Stimulated activated CD8-positive, alpha-beta memory T cell treated with anti-CD3 and anti-CD28 coated beads, Interleukin-2, amount 100 ng/mL, for 1 hour (primary cell): ENCODE measurements around the gene TGFBR3.
"Not testable (repeated sequence)": the region's sequence is repeated elsewhere in the genome, so short reads cannot be mapped to it uniquely, and the experiment has no call there.

ENCODE experiments used
- DNase-seq, 2 donors: peaks; one replicate each; pipeline ENCODE4 v3.0.0-alpha.2; 2020; ENCODE audit warnings: low read depth in 2 of 2

Gene TGFBR3

GRCh38 chr1:91850708-91851107 is 35.2 kb downstream of the TGFBR3 start:
- DNase-seq = no peak

GRCh38 chr1:91847851-91848250 is 38.1 kb downstream of the TGFBR3 start:
- no peak for DNase-seq

- no peak for DNase-seq
Measured at GRCh38 chr1:91846639-91847013, 39.3 kb downstream of the TGFBR3 start.

GRCh38 chr1:91846007-91846638 is 39.8 kb downstream of the TGFBR3 start:
- DNase-seq = no peak

- DNase-seq = no peak
Measured at GRCh38 chr1:91844862-91845528, 41.0 kb downstream of the TGFBR3 start.

- no peak for DNase-seq
Measured at GRCh38 chr1:91843843-91844242, 42.1 kb downstream of the TGFBR3 start.

GRCh38 chr1:91842563-91842962 is 43.4 kb downstream of the TGFBR3 start:
- no peak for DNase-seq

- no peak for DNase-seq
Measured at GRCh38 chr1:91842056-91842455, 43.9 kb downstream of the TGFBR3 start.

- not testable (repeated sequence) for DNase-seq
Measured at GRCh38 chr1:91840276-91840675, 45.7 kb downstream of the TGFBR3 start.

- no peak for DNase-seq
Measured at GRCh38 chr1:91836331-91837040, 49.5 kb downstream of the TGFBR3 start.

GRCh38 chr1:91835087-91835521 is 50.8 kb downstream of the TGFBR3 start:
- DNase-seq = no peak

- DNase-seq = not testable (repeated sequence)
Measured at GRCh38 chr1:91834549-91834948, 51.4 kb downstream of the TGFBR3 start.

- DNase-seq = no peak
Measured at GRCh38 chr1:91833946-91834345, 52.0 kb downstream of the TGFBR3 start.

GRCh38 chr1:91831132-91831930 is 54.6 kb downstream of the TGFBR3 start:
- DNase-seq = no peak

- DNase-seq = no peak
Measured at GRCh38 chr1:91830242-91831131, 55.5 kb downstream of the TGFBR3 start.

- no peak for DNase-seq
Measured at GRCh38 chr1:91829293-91830153, 56.4 kb downstream of the TGFBR3 start.

GRCh38 chr1:91828583-91829281 is 57.2 kb downstream of the TGFBR3 start:
- DNase-seq = no peak

GRCh38 chr1:91827459-91828321 is 58.3 kb downstream of the TGFBR3 start:
- DNase-seq = no peak

- DNase-seq = no peak
Measured at GRCh38 chr1:91827087-91827458, 58.9 kb downstream of the TGFBR3 start.
